Measurements from ENCODE around the gene BBLN.

Gene BBLN

DNA sequence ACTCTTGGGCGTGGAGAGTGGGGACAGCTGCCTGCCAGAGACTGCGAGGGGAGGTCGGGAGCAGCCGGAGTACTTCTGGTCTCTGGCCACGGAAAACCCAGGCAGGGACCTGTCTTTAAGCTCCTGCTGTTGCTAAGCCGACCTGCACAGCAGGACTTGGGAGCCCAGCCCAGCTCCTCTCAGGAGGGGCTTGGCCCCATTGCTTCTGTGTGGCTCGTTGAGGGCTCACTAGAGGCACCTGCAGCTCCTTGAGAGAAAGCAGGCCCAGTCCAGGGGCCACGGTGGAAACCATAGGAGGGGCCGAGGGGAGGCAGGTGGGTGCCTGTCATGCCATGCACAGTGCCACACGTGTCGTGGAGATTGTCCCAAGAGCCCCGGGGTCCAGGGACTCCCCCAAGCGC lies 14.1 kb upstream of the BBLN start:
- DNase-seq: no peak

DNA sequence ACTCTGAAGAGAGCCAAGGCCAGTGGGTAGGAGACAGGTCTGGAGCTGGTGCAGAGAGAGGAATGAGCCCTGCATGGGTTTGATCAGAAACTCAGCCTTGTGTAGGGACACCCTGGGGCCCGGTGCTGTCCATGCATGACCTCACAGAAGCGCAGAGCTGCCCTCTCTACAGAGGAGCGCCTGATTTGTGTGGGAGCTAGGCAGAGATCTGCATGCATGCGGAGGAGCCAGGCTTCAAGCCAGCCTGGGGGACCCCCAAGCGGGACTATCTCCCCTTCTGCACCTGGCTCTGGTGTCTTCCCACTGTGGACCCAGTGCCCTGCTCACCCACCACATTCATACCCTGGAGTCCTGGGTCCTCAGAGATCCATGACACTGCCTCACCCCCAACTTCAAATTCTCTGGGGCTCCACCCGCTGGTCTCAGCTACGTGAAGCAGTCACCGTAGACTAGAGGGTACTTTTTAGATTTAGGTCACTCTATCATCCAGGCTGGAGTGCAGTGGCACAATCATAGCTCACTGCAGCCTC lies 13.4 kb upstream of the BBLN start:
- no peak for DNase-seq

DNA sequence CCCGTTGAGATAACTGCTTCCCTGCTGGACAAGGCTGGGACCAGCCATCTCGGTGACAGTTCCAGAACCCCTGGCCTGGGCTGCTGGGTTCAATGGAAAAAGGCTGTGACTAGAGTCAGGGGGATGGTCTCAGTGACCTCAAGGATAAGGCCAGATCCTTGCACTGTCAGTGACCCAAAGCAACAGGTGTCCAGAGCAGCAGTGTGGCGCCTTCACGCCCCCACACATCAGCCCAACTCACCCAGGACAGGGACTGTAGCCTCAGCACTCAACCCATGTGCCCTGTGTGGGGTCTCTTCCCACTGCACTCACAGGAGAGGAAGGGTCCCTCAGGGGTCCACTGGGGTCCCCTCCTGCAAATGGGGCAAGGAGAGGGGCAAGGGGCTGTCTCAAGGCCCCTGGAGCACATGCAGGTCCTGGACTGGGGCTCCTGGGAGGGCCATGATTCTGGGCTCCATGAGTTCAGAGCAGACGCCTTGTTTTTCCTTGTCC lies 11.5 kb upstream of the BBLN start:
- DNase-seq: no peak

DNA sequence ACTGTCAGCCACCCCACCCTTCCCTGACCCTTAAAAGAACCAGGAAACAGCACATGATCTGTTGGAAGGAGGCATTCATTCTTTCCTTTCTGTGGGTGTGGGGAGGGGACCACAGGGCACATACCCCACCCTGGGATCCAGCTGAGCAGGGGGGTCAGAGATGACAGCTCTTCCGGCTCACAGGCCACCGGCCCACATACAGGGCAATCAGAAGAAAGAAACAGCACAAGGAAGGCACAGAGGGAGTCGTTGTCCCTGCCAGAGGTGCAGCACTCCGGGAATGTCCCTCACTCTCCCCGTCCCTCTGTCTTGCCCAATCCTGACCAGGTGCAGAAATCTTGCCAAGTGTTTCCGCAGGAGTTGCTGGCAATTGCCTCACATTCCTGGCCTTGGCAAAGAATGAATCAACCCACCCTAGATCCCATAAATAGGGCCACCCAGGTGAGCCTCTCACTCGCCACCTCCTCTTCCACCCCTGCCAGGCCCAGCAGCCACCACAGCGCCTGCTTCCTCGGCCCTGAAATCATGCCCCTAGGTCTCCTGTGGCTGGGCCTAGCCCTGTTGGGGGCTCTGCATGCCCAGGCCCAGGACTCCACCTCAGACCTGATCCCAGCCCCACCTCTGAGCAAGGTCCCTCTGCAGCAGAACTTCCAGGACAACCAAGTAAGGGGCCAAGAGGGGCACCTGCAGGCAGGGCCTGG lies 10.9 kb upstream of the BBLN start, which contains the start of gene LCN2:
LCN2 (plus strand) TSS at position 453 of the 701 bp plus-strand sequence; CDS start at position 526, 73 bp downstream.
- DNase-seq: no peak

DNA sequence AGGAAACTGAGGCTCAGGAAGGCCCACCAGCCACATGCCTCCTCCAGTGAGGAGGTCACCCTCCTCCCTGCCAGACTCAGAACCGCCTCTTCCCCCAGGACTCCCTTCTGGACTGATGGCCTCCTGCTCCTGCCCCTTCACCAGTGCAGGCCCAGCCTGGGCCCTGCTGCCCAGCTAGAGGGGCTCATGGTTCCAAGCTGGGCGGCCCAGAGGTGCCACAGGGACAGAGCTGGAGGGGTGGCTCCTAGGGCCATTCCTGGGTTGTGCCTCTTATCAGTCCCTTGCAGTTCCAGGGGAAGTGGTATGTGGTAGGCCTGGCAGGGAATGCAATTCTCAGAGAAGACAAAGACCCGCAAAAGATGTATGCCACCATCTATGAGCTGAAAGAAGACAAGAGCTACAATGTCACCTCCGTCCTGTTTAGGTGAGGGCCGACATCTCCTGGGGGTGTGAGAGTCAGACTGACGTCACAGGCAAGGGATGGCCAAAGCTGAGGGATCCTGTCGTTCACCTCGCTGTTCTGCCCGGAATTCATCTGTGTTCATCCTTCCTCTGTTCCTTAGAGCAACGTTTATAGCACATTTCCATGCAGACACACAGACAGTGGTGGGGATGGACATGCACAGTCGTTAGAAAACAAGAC lies 10.0 kb upstream of the BBLN start:
- DNase-seq: no peak

DNA sequence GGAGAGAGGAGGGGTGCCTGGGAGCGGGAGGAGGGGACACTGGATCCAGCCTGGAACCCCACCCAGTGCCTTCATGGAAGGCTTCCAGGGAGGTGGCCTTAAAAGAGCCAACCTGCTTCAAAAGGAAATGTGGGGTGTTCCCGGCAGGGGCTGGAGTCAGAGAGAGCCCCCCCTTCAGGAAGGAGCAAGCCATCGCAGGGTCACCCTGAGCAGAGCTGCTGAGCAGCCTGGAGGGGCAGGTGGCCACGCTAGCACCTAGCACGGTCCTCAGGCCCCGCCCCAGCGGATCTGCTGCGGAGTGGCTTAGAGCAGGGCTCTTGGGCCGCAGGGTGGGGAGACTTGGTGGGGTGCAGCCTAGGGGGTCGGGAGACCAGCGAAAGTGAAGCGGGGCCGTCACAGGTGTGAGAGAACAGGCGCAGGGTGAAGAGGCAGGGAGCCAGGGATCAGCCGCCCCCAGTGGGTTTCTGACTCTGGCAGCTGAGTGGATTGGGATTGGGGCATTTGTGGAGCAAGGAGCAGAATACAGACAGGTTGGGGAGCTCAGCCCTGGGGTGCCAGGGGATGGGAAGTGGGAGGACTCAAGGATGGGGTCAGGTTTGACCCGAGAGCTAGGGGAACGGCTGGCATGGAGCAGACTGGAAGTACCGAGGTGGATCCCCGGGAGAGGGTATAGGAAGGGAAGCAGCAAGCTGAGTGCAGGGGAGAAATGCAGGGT lies 9.3 kb upstream of the BBLN start:
- DNase-seq: peak in 1 of 2 experiments; percentile 46

DNA sequence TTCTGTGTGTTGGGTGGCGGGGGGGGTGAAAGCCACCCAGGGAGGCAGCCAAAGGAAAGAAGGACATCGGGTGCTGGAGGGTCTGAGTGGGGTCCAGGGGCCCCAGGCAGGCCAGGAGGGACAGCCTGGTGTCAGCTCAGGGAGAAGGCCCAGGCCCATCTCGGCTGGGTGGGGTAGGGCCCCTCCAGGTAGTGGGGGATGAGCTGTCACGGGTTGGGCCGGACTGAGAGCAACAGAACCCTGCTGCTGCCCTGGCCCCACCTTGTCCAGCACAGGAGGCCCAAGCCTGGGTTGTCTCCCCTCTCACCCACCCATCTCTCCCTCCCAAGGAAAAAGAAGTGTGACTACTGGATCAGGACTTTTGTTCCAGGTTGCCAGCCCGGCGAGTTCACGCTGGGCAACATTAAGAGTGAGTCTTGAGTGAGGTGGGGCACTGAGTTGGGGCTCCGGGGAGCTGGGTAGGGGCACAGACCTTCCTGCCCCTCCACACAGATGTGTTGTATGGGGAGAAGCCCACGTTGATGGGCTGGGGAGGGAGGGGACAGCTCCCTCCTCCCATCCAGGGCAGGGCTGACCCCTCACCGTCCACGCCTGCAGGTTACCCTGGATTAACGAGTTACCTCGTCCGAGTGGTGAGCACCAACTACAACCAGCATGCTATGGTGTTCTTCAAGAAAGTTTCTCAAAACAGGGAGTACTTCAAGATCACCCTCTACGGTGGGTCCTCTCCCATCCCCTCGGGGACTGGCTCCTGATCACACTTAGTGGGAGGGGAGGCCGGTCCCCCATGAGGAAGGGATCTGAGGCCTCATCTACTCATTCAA lies 8.5 kb upstream of the BBLN start:
- DNase-seq: no peak

DNA sequence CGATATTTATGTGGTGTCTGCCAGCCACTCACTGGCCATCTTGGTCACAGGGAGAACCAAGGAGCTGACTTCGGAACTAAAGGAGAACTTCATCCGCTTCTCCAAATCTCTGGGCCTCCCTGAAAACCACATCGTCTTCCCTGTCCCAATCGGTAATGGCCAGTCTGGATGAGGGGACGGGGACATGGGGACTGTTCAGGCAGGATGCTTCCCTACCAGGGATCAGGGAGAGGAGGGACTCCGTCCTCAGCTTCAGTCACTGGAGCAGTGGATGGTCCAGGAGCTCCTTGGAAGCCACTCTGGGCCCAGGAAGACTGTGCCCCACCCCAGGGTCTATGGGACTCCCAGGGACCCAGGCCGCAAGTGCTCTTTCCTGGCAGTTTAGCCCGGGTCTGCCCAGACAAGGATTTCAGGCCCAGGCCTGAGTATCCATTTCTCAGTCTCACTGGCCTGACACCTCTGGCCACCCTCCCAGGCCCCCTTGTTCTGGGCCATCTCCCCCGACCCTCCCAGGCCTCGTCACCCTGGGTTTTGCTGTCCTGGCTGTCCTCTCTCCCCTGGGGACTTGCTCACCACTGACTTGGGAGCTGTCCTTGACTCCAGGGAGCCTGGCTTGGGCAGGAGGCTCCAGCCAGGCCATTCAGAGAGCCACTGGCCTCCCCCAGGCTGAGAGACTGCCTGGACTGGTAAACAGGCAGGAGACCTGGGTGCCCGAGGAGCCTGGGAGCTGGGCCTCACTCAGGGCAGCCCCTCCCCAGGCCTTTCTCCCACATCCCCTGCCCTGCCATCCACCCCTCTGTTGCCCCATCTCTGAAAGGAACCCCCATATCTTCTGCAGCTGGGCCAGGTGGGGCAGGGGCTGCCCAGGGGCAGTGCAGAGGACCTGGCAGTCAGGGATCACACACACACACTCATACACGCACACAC lies 7.7 kb upstream of the BBLN start:
- DNase-seq: no peak

DNA sequence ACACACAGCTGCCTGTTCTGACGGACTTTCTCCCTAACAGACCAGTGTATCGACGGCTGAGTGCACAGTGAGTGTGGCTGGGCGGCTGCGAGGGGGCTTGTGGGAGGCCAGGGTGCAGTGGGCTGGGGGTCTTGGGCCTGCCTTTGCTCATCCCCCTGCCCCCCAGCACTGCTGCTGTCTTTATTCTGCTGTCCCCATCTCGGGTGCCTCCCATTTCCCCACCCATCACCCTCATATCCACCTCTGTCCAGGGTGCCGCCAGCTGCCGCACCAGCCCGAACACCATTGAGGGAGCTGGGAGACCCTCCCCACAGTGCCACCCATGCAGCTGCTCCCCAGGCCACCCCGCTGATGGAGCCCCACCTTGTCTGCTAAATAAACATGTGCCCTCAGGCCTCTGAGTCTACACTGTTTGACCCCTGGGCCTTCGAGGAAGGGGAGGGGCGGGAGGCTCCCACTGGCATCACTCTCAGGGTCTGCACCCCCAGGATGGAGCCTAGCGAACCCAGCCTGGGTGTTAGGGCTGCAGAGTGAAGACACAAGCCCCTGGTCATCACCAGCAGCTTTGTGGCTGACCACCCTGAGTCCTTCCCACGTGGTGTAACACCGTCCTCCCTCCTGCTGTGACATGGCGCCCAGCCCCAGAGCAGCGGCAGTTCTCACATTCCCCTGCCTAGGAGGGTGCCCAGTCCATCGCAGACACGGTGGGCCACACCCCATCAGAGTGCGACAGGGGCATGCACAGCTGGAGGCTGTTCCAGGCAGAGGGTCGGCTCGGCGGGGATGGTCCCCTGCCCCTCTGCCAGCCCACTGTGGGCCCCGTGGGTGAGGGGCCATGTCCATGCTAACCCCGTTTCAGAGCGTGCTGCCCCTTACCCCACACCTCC lies 6.8 kb upstream of the BBLN start:
- no peak for DNase-seq

DNA sequence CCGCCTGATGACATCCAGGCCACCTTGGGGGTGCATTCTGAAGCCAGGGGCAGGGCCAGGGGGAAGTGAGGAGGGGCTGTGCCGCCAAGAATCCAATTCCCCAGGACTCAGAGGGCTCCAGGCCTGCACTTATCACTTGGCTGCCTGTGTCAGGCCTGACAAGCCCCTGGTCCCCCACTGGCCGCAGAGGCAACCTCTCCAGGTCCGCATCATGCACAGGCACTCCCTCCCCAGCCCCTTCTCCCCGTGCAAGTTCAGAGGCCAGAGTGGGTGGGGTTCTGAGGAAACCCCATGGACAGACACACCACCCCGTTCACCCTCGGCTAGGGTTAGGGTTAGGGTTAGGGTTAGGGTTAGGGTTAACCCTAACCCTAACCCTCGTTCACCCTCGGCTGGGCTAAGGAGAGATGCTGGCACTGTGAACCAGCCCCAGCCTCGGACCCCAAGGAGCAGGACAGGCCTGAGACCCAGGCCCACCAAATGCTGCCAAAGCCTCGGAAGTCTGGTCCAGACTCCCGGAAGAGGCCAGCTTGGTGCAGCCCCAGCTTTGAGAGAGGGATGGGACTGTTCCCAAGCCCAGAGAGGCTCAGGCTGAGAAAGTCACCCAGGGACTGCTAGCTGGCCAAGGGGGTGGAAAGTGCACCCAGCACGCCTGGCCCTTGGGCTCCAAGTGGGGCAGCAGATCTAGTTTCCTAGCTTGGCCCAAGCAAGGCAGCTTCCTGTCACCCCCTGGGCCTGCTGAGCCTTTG lies 5.9 kb upstream of the BBLN start:
- DNase-seq: no peak

DNA sequence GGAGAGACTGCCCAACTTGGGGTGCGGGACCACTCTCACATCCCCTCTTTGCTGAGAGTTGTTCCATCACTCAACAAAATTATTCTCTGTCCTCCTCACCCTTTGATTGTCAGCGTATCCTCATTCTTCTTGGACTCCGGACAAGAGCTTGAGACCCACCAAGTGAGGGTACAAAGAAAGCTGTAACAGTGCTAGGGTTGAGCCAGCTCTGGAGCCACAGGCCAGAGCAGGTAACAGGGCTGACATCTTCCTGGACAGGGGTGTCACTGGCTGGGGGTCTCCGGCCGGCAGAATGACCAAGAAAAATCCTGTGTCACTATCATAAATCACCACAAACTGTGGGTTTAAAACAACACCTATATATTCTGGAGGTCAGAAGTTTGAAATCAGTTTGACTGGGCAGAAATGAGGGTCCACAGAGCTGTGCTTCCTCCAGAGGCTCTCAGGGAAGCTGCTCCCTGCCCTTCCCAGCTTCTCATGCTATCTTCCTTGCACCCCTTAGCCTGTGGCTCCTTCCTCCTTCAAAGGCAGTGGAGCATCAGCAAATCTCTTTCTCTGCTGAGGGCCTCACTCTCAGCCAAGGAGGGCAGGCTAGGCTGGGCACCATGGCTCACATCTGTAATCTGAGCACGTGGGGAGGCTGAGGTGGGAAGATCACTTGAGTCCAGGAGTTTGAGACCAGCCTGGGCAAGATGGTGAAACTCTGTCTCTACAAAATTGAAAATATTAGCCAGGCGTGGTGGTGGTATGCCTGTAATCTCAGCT lies 4.1 kb upstream of the BBLN start:
- no peak for DNase-seq

DNA sequence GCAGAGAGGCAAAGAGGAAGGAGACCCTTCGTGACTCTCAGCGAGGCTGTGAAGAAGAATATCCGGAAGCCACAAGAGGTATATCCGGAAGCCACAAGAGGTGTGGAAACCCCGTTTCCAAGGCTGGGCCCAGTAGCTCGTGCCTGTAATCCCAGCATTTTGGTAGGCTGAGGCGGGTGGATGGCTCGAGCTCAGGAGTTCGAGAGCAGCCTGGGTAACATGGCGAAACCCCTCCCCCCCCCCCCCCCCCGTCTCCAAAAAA lies 612 bp upstream of the BBLN start:
- peak; percentile 60 to 62 for DNase-seq

DNA sequence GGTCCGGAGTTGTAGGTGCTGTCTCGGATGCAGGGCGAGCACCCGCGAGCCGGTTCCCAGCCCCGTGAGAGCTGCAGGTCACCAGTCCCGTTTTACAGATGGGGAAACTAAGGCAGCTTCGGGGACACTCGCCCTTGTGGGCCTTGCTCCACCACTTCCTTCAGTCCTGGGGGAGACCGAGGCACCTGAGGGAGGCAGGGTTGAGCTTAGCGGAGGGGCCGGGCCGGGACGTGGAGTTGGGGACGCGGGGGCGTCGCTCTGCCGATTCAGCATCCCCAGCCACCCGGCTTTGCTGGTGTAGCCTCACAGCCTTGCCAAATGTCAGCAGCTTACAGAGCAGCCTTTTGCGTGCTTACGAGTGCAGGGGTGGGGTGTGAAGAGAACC lies 530 bp downstream of the BBLN start:
- peak; percentile 73 to 78 for DNase-seq

DNA sequence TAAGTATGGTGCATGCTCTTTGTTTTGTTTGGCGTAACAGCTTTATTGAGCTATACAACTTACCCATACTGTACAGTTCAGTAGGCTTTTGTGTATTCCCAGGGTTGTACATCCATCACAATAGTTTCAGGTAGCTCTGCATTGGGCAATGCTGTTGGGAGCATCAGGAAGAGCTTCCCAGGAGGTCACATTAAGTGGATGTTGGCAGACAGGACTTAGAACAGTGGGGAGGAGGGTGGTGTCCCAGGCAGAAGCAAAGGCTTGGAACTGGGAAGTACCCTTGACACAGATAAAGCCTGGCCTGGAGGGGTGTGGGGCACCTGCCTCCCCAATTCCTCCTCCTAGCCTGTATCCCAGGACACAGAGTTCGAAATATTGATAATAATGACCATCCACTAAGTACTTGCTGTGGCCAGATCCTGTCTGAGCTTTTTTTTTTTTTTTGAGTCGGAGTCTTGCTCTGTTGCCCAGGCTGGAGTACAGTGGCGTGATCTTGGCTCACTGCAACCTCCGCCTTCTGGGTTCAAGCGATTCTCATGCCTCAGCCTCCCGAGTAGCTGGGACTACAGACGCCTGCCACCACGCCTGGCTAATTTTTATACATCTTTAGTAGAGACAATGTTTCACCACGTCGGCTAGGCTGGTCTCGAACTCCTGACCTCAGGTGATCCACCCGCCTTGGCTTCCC lies 1.3 kb downstream of the BBLN start:
- DNase-seq: no peak

DNA sequence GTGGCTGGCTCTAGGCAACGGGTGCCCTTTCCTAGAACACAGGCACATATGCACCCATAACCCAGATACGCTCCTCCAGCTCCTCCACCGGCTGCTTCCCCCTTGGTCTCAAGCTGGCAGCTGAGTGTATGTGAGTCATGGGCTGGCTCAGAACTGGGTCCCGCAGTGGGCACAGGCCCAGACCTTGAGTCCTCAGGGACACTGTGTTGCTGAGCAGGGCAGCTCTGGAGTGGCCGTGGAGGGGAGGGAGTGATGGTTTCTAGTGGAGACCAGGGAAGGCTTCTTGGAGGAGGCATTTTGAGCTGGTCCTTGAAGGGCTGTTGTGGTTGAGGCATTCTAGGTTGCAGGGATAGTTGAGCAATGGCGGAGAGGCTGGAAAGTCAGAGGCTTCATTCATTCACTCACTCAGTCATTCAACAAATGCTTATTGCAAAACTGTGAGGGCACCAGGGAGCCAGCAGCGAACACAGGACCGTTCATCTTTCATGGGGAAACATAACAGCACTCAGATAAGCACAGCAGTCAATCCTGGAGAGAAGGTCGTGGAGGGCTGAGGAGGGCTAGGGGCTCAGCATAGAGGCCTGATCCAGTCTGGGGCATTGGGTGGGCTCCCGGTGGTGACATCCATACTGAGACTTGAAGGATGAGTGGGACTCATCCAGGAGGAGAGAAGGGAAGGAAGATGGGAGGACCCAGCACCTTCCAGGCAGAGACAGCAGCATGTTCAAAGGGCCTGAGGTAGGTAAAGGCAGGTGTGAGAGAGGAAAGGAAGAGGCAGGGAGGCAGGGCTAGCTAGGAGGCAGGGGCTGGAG lies 2.4 kb downstream of the BBLN start:
- DNase-seq: no peak

DNA sequence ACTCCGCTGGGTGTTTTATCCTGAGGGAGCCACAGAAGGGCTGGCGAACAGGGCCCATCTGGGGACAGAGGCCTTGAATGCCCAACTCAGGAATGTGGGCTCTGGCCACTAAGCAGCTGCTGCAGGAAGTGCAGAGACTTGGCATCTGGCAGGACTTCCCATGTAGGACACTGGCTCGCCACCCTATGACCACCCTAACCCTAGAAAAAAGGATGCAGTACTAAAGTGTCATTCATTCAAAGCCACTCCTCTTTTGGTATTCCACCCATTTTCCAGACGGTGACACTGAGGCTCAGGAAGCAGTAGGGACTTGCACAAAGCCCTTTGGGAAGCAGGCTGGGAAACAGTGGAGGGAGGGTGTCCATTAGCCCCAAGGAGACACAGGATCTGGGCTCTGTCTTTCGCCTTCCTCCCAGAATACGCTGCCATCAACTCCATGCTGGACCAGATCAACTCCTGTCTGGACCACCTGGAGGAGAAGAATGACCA lies 3.0 kb downstream of the BBLN start:
- no peak for DNase-seq

DNA sequence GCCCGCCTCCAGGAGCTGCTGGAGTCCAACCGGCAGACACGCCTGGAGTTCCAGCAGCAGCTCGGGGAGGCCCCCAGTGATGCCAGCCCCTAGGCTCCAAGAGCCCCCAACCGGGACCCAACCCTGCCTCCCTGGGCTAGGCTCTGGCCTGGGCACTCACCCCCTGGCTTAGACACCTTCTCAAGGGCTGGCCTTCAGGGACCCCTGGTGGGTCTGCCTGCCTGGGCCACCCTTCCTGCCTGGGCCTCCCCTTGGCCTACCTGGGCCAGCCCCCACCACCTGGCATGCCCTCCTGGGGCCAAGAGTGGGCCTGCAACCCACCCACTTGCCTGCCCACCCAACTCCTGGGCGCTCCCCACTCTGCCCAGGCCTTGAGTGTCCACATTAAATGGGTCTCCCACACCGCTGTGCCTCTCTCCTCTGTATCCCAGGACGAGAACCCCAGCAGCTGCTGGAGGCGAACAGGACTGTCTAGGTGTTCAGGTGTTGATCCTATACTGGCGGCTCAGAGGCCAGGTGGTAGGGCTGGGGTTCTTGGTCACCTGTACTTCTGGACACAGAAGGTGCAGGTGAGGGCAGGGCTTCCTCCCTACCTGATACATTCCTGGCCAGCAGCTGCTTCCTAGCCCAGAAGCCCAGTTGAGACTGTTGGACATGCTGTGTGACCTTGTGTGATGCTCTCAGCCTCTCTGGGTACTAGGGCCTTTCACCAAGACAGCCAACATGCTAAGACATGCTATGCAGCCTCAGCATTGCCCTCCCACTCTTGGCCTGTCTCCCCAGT lies 3.6 kb downstream of the BBLN start:
- DNase-seq: no peak
